ENCODE data around the gene HHLA2. TPM values are rescaled to one million over a fixed set of nuclear protein-coding genes. Genes with fewer than 3 reads are reported as not detected.

Gene HHLA2
- total RNA-seq, 1 donor from 2014 or later, result not detected

- no peak for ATAC-seq
Observed at GRCh38 chr3:108416111-108416869, 119.9 kb downstream of the HHLA2 start.

GRCh38 chr3:108420926-108421325, 124.6 kb downstream of the HHLA2 start:
- DNase-seq (ENCODE audit: low spot score), result no peak
- ATAC-seq, result no peak

More at GRCh38 chr3:108416111-108416869, 119.9 kb downstream of the HHLA2 start:
- no peak for DNase-seq (ENCODE audit: low spot score)

Other genes starting within 250 kb of the HHLA2 start
- 21.8 TPM for gene CD47, start 205.5 kb upstream of the HHLA2 start, total RNA-seq
- 3.8 TPM for gene IFT57, start 74.1 kb upstream of the HHLA2 start, total RNA-seq
- 0.03 TPM for gene MYH15, start 214.0 kb downstream of the HHLA2 start, total RNA-seq